ENCODE data around the gene PRR5L.

DNA sequence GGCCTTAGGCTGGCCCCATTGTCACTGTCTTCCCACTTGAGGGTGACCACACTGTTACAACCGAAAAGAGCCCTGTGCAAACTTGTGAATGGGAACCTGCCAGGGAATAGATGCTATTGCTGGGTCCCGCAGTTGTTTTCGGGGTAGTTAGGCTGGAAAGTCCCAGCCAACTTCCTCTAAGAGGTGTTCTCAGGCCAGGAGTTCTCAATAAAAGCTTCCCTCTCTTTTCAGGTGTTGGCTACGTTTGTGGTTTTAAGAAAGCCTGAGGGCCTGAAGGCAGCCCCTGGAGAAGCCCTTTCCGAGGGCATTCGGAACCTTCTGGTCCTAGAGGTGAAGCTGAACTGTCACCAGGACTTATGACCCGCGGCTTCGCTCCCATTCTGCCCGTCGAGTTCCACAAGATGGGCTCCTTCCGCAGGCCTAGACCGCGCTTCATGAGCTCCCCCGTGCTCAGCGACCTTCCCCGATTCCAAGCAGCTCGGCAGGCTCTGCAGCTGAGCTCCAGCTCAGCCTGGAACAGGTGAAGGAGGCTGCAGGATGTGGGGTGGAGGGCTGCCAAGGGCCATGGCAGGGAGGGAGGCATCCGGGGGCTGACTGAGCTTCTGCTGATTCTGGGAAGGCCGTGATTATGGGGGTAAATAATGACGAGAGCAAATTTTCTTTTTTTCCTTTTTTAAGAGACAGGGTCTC is 104.8 kb downstream of the PRR5L start:
- TF ChIP-seq, protein P1, sequence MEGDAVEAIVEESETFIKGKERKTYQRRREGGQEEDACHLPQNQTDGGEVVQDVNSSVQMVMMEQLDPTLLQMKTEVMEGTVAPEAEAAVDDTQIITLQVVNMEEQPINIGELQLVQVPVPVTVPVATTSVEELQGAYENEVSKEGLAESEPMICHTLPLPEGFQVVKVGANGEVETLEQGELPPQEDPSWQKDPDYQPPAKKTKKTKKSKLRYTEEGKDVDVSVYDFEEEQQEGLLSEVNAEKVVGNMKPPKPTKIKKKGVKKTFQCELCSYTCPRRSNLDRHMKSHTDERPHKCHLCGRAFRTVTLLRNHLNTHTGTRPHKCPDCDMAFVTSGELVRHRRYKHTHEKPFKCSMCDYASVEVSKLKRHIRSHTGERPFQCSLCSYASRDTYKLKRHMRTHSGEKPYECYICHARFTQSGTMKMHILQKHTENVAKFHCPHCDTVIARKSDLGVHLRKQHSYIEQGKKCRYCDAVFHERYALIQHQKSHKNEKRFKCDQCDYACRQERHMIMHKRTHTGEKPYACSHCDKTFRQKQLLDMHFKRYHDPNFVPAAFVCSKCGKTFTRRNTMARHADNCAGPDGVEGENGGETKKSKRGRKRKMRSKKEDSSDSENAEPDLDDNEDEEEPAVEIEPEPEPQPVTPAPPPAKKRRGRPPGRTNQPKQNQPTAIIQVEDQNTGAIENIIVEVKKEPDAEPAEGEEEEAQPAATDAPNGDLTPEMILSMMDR (IDR thresholded peaks at IDR 0.05): no peak
- no peak for TF ChIP-seq POLR2A (IDR thresholded peaks at IDR 0.05)
